ENCODE measurements around the gene ATP6V1G1. TPM values are rescaled to one million over a fixed set of nuclear protein-coding genes. Genes with fewer than 3 reads are reported as not detected.

Gene ATP6V1G1
- polyA plus RNA-seq (699 and 802 TPM in 2 replicates), polyA minus RNA-seq (262 and 287 TPM in 2 replicates)

- no peaks in the 10 kb centered on the region for H3F3A ChIP-seq (ENCODE audit: insufficient read depth, low read length, poor library complexity, severe bottlenecking)
- no peaks in the 10 kb centered on the region for H3K9me3 ChIP-seq (ENCODE audit: low read length)
- H3K4me3 ChIP-seq (ENCODE audit: low read length): peak within 1 kb of the TSS; percentile 81
- no peaks in the 10 kb centered on the region for H3K36me3 ChIP-seq (ENCODE audit: insufficient read depth, low read length)
- no peaks in the 10 kb centered on the region for H3K9me2 ChIP-seq (ENCODE audit: insufficient read depth, low read length)
- peak within 1 kb of the TSS; percentile 99 for H3K4me2 ChIP-seq (ENCODE audit: low read length)
- no peaks in the 10 kb centered on the region for H3K27me3 ChIP-seq (ENCODE audit: insufficient read depth, low read depth, low read length)
- peak within 1 kb of the TSS; percentile 98 for H2AFZ ChIP-seq (ENCODE audit: low read depth, low read length)
- peak; percentile 42 for TF ChIP-seq RAD21 (conservative IDR thresholded peaks at IDR 0.05)
- TF ChIP-seq EP300 (conservative IDR thresholded peaks at IDR 0.05; ENCODE audit: poor library complexity, severe bottlenecking): peak; percentile 48
- TF ChIP-seq TAF1 (IDR thresholded peaks at IDR 0.05; ENCODE audit: low read depth): peak; percentile 76
- TF ChIP-seq EZH2 (IDR thresholded peaks at IDR 0.05; ENCODE audit: borderline replicate concordance, insufficient read depth, low read length, poor library complexity, severe bottlenecking): no peak
- TF ChIP-seq SMC3 (conservative IDR thresholded peaks at IDR 0.05; ENCODE audit: poor library complexity): peak; percentile 46
- TF ChIP-seq REST (IDR thresholded peaks at IDR 0.05; ENCODE audit: borderline replicate concordance): peak; percentile 75
- peak; percentile 99 for TF ChIP-seq POLR2AphosphoS5 (IDR thresholded peaks at IDR 0.05)
- TF ChIP-seq MXI1 (conservative IDR thresholded peaks at IDR 0.05; ENCODE audit: poor library complexity, severe bottlenecking): peak; percentile 78
- peak; percentile 48 for TF ChIP-seq CTCF (IDR thresholded peaks at IDR 0.05; ENCODE audit: poor library complexity, severe bottlenecking)
- H4K20me1 ChIP-seq (ENCODE audit: insufficient read depth): no peaks in the 10 kb centered on the region
- H3K9ac ChIP-seq (ENCODE audit: low read length): peak within 1 kb of the TSS; percentile 98
- peak within 1 kb of the TSS; percentile 88 for H3K27ac ChIP-seq (ENCODE audit: low read length)
- peaks cover 49% of the 10 kb centered on the region for H3K79me2 ChIP-seq (replicated peaks; ENCODE audit: insufficient read depth, low read length)
Measured at GRCh38 chr9:114587345-114588202, at the start of gene ATP6V1G1. TSS of gene ATP6V1G1 (plus strand) at chr9:114587769. CDS start at chr9:114587839, 70 bp downstream.

- no peaks in the 10 kb centered on the region for H4K20me1 ChIP-seq (ENCODE audit: insufficient read depth)
- H3K27ac ChIP-seq (ENCODE audit: low read length): no peak overlapping the region
- no peaks in the 10 kb centered on the region for H3K9me2 ChIP-seq (ENCODE audit: insufficient read depth, low read length)
- no peaks in the 10 kb centered on the region for H3K9me3 ChIP-seq (ENCODE audit: low read length)
- no peak overlapping the region for H3K4me3 ChIP-seq (ENCODE audit: low read length)
- H2AFZ ChIP-seq (ENCODE audit: low read depth, low read length): no peak overlapping the region
- no peak for TF ChIP-seq REST (IDR thresholded peaks at IDR 0.05; ENCODE audit: borderline replicate concordance)
- TF ChIP-seq RAD21 (conservative IDR thresholded peaks at IDR 0.05): peak; percentile 29
- no peak for TF ChIP-seq MXI1 (conservative IDR thresholded peaks at IDR 0.05; ENCODE audit: poor library complexity, severe bottlenecking)
- TF ChIP-seq TAF1 (IDR thresholded peaks at IDR 0.05; ENCODE audit: low read depth): no peak
- no peak for TF ChIP-seq EZH2 (IDR thresholded peaks at IDR 0.05; ENCODE audit: borderline replicate concordance, insufficient read depth, low read length, poor library complexity, severe bottlenecking)
- no peak for TF ChIP-seq EP300 (conservative IDR thresholded peaks at IDR 0.05; ENCODE audit: poor library complexity, severe bottlenecking)
- TF ChIP-seq POLR2AphosphoS5 (IDR thresholded peaks at IDR 0.05): no peak
- TF ChIP-seq CTCF (IDR thresholded peaks at IDR 0.05; ENCODE audit: poor library complexity, severe bottlenecking): peak; percentile 34
- H3F3A ChIP-seq (ENCODE audit: insufficient read depth, low read length, poor library complexity, severe bottlenecking): no peaks in the 10 kb centered on the region
- no peaks in the 10 kb centered on the region for H3K79me2 ChIP-seq (replicated peaks; ENCODE audit: insufficient read depth, low read length)
- no peak overlapping the region for H3K9ac ChIP-seq (ENCODE audit: low read length)
- H3K36me3 ChIP-seq (ENCODE audit: insufficient read depth, low read length): no peaks in the 10 kb centered on the region
- no peak overlapping the region for H3K4me2 ChIP-seq (ENCODE audit: low read length)
- H3K27me3 ChIP-seq (ENCODE audit: insufficient read depth, low read depth, low read length): no peaks in the 10 kb centered on the region
Measured at GRCh38 chr9:114538241-114538640, 49.3 kb upstream of the ATP6V1G1 start.

All from neural cell (in vitro differentiated cells).